HG03196 (cell line): ENCODE data around the gene CBX5.
"Not testable (repeated sequence)": the region's sequence is repeated elsewhere in the genome, so short reads cannot be mapped to it uniquely, and the experiment has no call there.

Experiments used
- ATAC-seq: cut with Tn5 transposase; IDR thresholded peaks from one replicate; pipeline ENCODE4 v1.9.1; 2021; ENCODE audit not compliant: unreplicated experiment

The CBX5 gene

GRCh38 chr12:54270345-54270744 lies 9.6 kb downstream of the CBX5 start:
- no peak for ATAC-seq

- no peak for ATAC-seq
Measured at GRCh38 chr12:54266852-54267251, 13.1 kb downstream of the CBX5 start.

GRCh38 chr12:54265364-54265812 lies 14.5 kb downstream of the CBX5 start:
- ATAC-seq = no peak

GRCh38 chr12:54262403-54262925 lies 17.5 kb downstream of the CBX5 start:
- ATAC-seq = no peak

- no peak for ATAC-seq
Measured at GRCh38 chr12:54261815-54262402, 18.0 kb downstream of the CBX5 start.

GRCh38 chr12:54259194-54260011 lies 20.5 kb downstream of the CBX5 start:
- peak; percentile 79 for ATAC-seq

- no peak for ATAC-seq
Measured at GRCh38 chr12:54258201-54258681, 21.7 kb downstream of the CBX5 start.

GRCh38 chr12:54257332-54257731 lies 22.6 kb downstream of the CBX5 start:
- no peak for ATAC-seq

- ATAC-seq = no peak
Measured at GRCh38 chr12:54253240-54253639, 26.7 kb downstream of the CBX5 start.

- no peak for ATAC-seq
Measured at GRCh38 chr12:54251667-54252284, 28.1 kb downstream of the CBX5 start.

GRCh38 chr12:54249489-54249888 lies 30.4 kb downstream of the CBX5 start:
- no peak for ATAC-seq

GRCh38 chr12:54246011-54246641 lies 33.8 kb downstream of the CBX5 start:
- no peak for ATAC-seq

GRCh38 chr12:54240971-54241588 lies 38.8 kb downstream of the CBX5 start:
- no peak for ATAC-seq

- no peak for ATAC-seq
Measured at GRCh38 chr12:54240129-54240528, 39.8 kb downstream of the CBX5 start.

- no peak for ATAC-seq
Measured at GRCh38 chr12:54239620-54240019, 40.3 kb downstream of the CBX5 start.

GRCh38 chr12:54238531-54238930 lies 41.4 kb downstream of the CBX5 start:
- ATAC-seq = no peak

GRCh38 chr12:54232790-54233189 lies 47.1 kb downstream of the CBX5 start:
- no peak for ATAC-seq

- not testable (repeated sequence) for ATAC-seq
Measured at GRCh38 chr12:54231269-54231668, 48.7 kb downstream of the CBX5 start.

GRCh38 chr12:54230555-54230954 lies 49.4 kb downstream of the CBX5 start:
- no peak for ATAC-seq

- no peak for ATAC-seq
Measured at GRCh38 chr12:54229624-54230212, 50.2 kb downstream of the CBX5 start.
